Naive B cell (primary cell): ENCODE measurements around the gene ERN2. TPM values are rescaled to one million over a fixed set of nuclear protein-coding genes. Genes with fewer than 3 reads are reported as not detected.

ENCODE experiments used
- ATAC-seq, 2 donors: fragments of 150-1000 bp; cut with Tn5 transposase; 2 replicates each; pipeline ENCODE4 v1.10.0; 2021; ENCODE audit warnings: low read depth in 2 of 2, mild to moderate bottlenecking in 2 of 2, moderate library complexity in 2 of 2
- DNase-seq: peaks from one replicate; pipeline ENCODE4 v3.0.0; 2022
- H3K27ac Mint-ChIP-seq, 6 donors: one replicate each; pipeline ENCODE4 v1.8.0; 2020 to 2022; ENCODE audit warnings: mild to moderate bottlenecking in 6 of 6, mixed read lengths in 6 of 6, moderate library complexity in 5 of 6, inconsistent platforms in 2 of 6
- H3K27me3 Mint-ChIP-seq, 3 donors: one replicate each; pipeline ENCODE4 v1.8.0; 2021 to 2022; ENCODE audit warnings: mixed read lengths in 3 of 3, mild to moderate bottlenecking in 1 of 3
- H3K36me3 Mint-ChIP-seq, 2 donors: one replicate each; pipeline ENCODE4 v1.8.0; 2020 to 2022; ENCODE audit warnings: mixed read lengths in 2 of 2, inconsistent platforms in 1 of 2, mild to moderate bottlenecking in 1 of 2
- H3K4me1 Mint-ChIP-seq, 3 donors: one replicate each; pipeline ENCODE4 v1.8.0; 2020 to 2022; ENCODE audit warnings: mixed read lengths in 3 of 3, inconsistent platforms in 1 of 3, mild to moderate bottlenecking in 1 of 3, moderate library complexity in 1 of 3
- H3K4me3 Mint-ChIP-seq, 8 donors: one replicate each; pipeline ENCODE4 v1.8.0; 2020 to 2022; ENCODE audit warnings: mild to moderate bottlenecking in 8 of 8, mixed read lengths in 8 of 8, moderate library complexity in 8 of 8, inconsistent platforms in 2 of 8
- H3K9me3 Mint-ChIP-seq, 7 donors: one replicate each; pipeline ENCODE4 v1.8.0; 2020 to 2022; ENCODE audit warnings: mixed read lengths in 7 of 7, mild to moderate bottlenecking in 5 of 7, inconsistent platforms in 2 of 7, moderate library complexity in 1 of 7
- polyA plus RNA-seq, 6 donors: library from polyadenylated mRNA; unstranded; fragments of 300-500 nt; fragmentation: Illumina TruSeq; gene quantifications; one replicate each; pipeline ENCODE4 v1.2.3, GENCODE V29; 2021; ENCODE audit warnings: low read depth in 6 of 6

The ERN2 gene
- polyA plus RNA-seq, 6 donors from 2014 or later, result not detected

DNA sequence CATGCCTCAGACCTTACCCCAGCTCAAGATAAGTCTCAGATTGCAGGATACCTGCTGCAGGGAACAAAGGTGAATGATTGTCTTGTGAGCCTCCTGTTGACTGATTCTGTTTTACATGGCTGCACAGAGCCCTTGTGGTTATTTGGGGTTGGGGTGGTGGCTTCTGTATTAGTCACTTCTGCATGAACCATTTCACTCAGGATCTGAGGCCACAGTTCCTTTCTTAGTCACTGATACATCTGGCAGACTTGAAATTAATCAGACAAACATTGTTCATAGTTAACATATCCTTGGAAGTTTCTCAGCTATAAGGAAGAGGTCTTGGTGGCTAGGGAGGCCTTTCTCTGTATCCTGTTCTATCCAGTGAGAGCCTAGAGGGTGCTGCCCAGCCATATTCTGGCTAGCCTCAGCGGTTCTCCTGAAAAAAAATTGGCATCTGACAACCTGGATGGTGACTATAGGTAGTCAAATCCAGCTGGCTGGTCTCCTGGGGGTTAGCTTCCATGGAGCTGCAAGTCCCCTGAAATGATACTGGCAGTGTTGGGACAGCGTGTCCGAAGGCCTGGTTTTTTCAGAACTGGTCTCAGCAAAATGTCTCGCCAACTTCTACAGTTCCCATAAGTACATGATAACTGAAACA, 42.8 kb downstream of the ERN2 start:
- Mint-ChIP-seq H3K4me1 (peaks cover 11 to 25% (median 17%) of the 10 kb centered on the region in 3 donors), H3K27ac (peak overlapping the region in 1 of 6 donors; percentile 56), H3K27me3 (no peaks in the 10 kb centered on the region), H3K36me3 (peaks cover 9 to 39% of the 10 kb centered on the region in 2 donors), H3K9me3 (no peaks in the 10 kb centered on the region), H3K4me3 (peak overlapping the region in 1 of 8 donors; percentile 45)
- peak; percentile 7 for DNase-seq
- ATAC-seq, result peak; percentile 67 to 75

DNA sequence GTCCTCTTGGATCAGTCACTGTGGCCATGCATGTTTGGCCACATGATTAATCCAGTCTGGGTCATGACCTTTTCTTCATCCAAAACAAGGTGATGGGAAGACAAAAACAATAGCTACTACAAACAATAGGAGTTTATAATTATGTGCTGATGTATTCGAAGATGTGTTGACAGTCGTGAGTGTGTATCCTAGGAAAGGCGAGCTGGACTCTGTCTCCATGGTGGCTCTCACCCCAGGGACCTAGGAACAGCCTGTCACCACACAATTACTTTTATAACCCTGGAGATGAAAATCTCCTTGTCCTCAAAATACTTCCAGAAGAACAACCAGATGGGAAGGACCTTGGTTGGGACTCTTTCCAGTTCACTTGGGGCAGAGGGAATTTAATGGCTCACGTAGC, 44.1 kb downstream of the ERN2 start:
- H3K27me3 Mint-ChIP-seq, result no peaks in the 10 kb centered on the region
- ATAC-seq, result no peak
- no peak for DNase-seq
- no peaks in the 10 kb centered on the region for H3K9me3 Mint-ChIP-seq
- H3K4me3 Mint-ChIP-seq, result no peak overlapping the region
- peaks cover 16 to 52% of the 10 kb centered on the region in 2 donors for H3K36me3 Mint-ChIP-seq
- H3K4me1 Mint-ChIP-seq, result peaks cover 11 to 25% (median 17%) of the 10 kb centered on the region in 3 donors
- H3K27ac Mint-ChIP-seq, result peak overlapping the region in 2 of 6 donors; percentile 10 to 47

DNA sequence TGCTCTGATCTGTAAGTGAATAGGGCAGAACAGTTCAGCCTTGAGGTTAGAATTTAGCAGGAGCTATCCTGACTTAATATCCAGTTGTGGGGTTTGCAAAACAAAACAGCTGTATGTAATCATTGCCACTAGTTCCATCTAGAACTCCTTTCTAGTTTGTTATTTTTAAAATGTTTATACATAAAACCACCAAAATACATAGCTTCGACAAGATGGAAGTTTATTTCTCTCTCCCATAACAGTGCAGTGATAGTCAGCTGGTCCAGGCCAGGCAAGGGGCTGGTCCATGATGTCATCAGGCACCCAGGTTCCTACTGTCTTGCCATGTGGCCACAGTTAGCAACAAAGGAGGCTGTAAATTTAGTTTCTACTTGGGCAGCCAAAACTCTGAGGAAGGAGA, 44.8 kb downstream of the ERN2 start:
- H3K9me3 Mint-ChIP-seq, result no peaks in the 10 kb centered on the region
- no peak overlapping the region for H3K27ac Mint-ChIP-seq
- H3K27me3 Mint-ChIP-seq, result no peaks in the 10 kb centered on the region

DNA sequence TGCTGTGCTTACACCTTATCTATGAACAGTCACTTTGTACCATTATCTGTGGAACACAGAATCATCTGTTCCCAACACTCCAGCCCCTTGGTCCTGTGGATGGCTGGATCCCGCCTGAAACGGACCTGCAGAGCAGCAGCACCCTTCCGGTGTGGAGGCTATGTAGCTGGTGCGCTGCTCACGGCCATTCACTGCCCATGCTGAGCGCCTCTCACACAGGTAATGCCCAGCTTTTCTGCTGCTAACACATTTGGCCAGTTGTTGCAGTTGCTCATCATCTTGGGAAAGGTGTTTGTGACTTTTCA, 45.7 kb downstream of the ERN2 start:
- H3K27ac Mint-ChIP-seq, result peak overlapping the region in 1 of 6 donors; percentile 12
- ATAC-seq, result no peak
- H3K36me3 Mint-ChIP-seq, result peaks cover 16 to 57% of the 10 kb centered on the region in 2 donors

More for the DNA sequence above, 44.8 kb downstream of the ERN2 start:
- Mint-ChIP-seq H3K4me3 (no peak overlapping the region), H3K36me3 (peaks cover 16 to 57% of the 10 kb centered on the region in 2 donors), H3K4me1 (peaks cover 11 to 25% (median 17%) of the 10 kb centered on the region in 3 donors)
- ATAC-seq (no peak), DNase-seq (no peak)

DNA sequence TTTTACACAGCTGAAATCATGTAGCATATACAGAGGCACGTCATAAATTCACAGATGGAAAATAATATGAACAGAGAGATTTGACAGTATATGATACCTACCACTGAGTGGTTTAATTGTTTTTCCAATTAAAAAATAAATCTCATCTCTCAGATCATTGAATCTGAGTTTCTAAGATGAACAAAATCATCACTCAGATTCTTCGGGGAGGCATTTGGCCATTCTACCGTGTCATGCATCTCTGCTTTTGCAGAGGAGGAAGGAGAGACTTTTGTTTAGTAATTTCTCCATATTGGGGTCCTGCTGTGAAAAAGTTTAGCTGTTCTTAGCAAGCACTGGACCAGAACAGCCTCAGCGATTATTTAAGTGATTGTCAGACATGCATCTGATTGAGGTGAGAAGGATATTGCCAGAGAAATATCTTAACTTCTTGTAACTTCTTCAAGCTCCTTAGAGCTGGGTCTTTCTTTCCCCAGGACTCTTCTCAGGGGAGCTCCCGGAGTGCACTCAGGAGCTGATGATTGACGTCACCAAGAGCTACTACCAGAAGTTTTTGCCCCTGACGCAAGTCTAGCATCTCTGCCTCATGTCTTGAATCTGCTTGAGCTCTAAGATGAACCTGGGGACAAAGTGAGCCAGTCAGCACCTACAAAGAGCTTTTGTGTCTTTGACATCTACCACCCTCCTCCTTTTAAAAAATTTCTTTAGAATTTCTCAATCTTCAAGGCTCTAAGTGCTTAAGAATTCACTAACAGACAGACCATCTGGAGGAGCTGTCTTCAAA, 46.3 kb downstream of the ERN2 start:
- Mint-ChIP-seq H3K4me3 (no peak overlapping the region), H3K27me3 (no peaks in the 10 kb centered on the region), H3K9me3 (no peaks in the 10 kb centered on the region), H3K36me3 (peaks cover 16 to 57% of the 10 kb centered on the region in 2 donors), H3K4me1 (peaks cover 11 to 25% (median 17%) of the 10 kb centered on the region in 3 donors), H3K27ac (peak overlapping the region in 1 of 6 donors; percentile 29)
- ATAC-seq (no peak), DNase-seq (no peak)

More for the DNA sequence above, 45.7 kb downstream of the ERN2 start:
- H3K9me3 Mint-ChIP-seq, result no peaks in the 10 kb centered on the region
- no peak for DNase-seq
- H3K4me1 Mint-ChIP-seq, result peaks cover 11 to 25% (median 17%) of the 10 kb centered on the region in 3 donors
- H3K27me3 Mint-ChIP-seq, result no peaks in the 10 kb centered on the region
- no peak overlapping the region for H3K4me3 Mint-ChIP-seq

DNA sequence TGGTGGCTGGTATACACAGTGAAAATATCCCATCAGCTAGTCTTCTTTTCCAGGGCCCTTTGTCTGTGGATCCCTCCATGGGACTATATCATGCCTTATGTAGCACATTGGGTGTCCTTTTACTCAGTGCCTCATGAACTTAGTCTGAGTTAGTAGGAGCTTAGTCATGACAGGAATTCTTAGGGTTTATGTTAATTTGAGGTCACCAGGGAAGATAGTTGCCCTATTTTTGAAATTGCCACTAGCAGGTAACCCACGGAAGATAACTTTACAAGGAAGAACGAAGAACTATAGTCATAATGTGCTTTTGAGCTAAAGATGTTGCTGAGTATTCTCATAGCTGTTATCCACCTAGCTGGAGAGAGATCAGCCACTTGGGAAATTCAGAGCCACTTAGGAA, 49.1 kb downstream of the ERN2 start:
- no peak overlapping the region for H3K27ac Mint-ChIP-seq
- peaks cover 4 to 6% (median 5%) of the 10 kb centered on the region in 3 donors for H3K4me1 Mint-ChIP-seq
- H3K36me3 Mint-ChIP-seq, result peaks cover 39 to 77% of the 10 kb centered on the region in 2 donors
- ATAC-seq (no peak), DNase-seq (no peak)
- no peaks in the 10 kb centered on the region for H3K9me3 Mint-ChIP-seq
- H3K27me3 Mint-ChIP-seq, result no peaks in the 10 kb centered on the region
- H3K4me3 Mint-ChIP-seq, result no peak overlapping the region

DNA sequence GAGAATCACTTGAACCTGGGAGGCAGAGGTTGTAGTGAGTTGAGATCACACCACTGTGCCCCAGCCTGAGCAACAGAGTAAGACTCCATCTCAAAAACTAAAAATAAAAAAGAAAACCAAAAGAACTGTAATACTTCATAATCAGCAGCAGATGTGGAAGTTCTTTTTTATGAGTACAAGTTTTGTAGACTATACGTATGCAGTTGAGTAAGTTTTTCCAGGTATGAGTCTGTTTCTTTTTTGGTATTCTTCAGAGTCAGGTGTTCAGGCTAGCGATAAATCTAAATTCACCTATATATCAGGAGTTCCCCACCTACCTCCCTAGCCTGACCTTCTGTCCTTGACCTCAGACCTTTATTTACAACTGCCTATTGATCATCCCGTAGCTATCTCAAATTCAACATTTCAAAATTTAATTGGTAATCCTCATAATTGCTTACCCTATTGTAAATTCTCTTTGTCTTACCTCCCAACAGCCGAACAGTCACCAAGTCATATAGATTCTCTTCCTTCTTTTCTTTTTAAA, 61.0 kb downstream of the ERN2 start:
- DNase-seq, result no peak
- Mint-ChIP-seq H3K36me3 (peaks cover 19 to 27% of the 10 kb centered on the region in 2 donors), H3K4me3 (peak overlapping the region in 2 of 8 donors; percentile 4 to 52), H3K27ac (peak overlapping the region; percentile 8 to 87 (median 66)), H3K27me3 (no peaks in the 10 kb centered on the region), H3K4me1 (peaks cover 32 to 39% (median 33%) of the 10 kb centered on the region in 3 donors), H3K9me3 (peaks cover 0 to 2% (median 0%) of the 10 kb centered on the region in 7 donors)
- no peak for ATAC-seq

DNA sequence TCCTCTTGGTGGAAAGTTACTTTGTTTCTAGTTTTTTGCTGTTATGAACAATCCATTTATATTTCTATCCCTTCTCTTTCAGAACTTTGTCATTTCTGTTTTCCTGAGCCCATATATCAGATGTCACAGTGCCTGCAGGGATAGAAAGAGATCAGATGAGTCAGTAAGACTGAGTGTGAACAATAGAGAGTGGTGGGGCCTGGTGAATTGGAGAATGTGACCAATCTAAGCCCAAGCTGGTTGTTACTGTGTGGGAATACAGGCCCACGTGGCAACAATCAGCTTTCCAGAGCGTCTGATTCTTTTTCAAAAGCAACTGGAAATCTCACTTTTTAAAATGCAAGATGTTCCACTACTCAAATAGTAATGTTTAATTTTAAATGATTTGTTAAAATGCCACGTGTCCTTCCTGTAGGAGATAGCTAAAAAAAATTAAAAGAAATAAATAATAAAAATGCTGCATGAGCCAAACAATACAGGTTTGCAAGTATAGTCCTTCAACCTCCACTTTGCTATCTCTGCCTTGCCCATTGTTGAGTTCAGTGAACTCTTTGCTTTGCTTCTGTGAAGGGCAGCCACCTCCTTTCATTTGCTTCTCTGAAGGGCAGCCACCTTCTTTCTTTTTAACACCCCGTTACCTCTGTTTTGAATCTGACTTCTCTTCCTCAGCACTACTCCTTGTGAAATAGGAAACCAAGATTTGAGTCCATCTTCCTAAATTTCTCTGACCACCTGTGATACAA, 62.2 kb downstream of the ERN2 start:
- H3K4me1 Mint-ChIP-seq, result peaks cover 31 to 50% (median 39%) of the 10 kb centered on the region in 3 donors
- peak overlapping the region; percentile 23 to 87 (median 48) for H3K27ac Mint-ChIP-seq
- peak overlapping the region in 1 of 8 donors; percentile 4 for H3K4me3 Mint-ChIP-seq
- DNase-seq (no peak), ATAC-seq (no peak)
- peaks cover 0 to 2% (median 0%) of the 10 kb centered on the region in 7 donors for H3K9me3 Mint-ChIP-seq
- H3K36me3 Mint-ChIP-seq, result peaks cover 20 to 27% of the 10 kb centered on the region in 2 donors
- no peaks in the 10 kb centered on the region for H3K27me3 Mint-ChIP-seq

DNA sequence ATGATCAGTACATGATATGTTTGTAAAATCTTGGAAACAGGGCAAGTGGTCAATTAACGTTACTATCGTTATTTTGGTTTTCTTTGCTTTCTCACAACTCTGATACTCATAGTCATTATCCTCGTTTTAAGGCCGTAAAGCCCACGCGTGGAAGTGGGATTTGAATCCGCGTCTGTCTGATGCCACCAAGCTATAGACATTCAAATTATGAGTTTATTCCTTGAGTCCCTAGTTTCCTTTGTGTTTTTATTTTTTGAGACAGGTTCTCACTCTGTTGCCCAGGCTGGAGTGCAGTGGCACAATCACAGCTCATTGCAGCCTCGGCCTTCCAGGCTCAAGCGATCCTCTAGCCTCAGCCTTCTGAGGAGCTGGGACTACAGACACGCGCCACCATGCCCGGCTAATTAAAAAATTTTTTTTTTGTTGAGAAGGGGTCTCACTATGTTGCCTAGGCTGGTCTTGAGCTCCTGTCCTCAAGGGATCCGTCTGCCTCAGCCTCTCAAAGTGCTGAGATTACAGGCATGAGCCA, 70.7 kb downstream of the ERN2 start:
- Mint-ChIP-seq H3K4me1 (peaks cover 25 to 58% (median 40%) of the 10 kb centered on the region in 3 donors), H3K36me3 (peaks cover 13 to 19% of the 10 kb centered on the region in 2 donors)

DNA sequence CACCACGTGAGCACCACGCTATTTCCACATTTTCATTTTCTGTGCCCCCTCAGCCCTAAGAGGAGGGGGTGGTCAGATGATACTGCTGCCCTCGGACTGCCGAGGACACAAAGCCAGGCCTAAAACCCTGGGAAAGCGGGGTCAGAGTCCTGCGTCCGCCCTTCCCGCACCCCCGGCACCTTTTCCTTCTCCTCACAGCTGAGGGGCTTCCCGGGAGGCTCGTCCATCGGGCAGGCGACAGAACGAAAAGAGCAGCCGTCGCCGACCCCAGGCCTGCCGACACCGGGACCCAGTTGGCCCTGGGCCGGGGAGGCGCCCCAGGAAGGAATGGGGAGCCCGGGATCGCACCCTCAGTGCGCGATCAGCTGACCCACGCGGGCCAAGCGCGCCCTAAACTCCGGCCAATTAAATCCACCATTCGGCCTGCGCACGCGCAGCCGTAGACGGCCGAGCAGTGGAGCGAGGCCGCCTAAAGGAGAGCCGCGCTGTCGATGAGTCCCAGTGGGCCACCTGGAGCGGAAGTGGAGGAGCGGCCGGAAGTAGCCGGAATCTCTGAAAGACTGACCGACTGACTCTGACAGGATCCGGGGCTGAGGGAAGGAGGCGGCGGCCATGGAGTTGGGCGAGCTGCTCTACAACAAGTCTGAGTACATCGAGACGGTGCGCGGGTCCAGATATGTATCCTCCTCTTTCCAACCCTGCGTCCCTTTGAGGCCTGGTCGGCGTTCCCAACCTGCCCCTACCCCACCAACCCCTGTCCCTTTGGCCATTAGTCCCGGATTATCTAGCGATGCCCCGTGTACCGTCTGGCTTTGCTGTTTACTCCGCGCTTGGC, 71.9 kb downstream of the ERN2 start, which contains the start of the genes DCTN5 and PALB2:
DCTN5 (plus strand) TSS at position 536 of the 835 bp plus-strand sequence; CDS start at position 613, 77 bp downstream.
PALB2 (minus strand) TSS at position 380 of the 835 bp plus-strand sequence; CDS start at position 227, 153 bp downstream.
- H3K36me3 Mint-ChIP-seq, result peaks cover 10 to 15% of the 10 kb centered on the region in 2 donors
- no peaks in the 10 kb centered on the region for H3K9me3 Mint-ChIP-seq
- peak within 1 kb of the TSS; percentile 96 to 98 (median 98) for H3K27ac Mint-ChIP-seq
- H3K4me3 Mint-ChIP-seq, result peak within 1 kb of the TSS; percentile 96 to 100 (median 99)
- ATAC-seq (peak; percentile 95 to 97), DNase-seq (peak; percentile 83)
- no peaks in the 10 kb centered on the region for H3K27me3 Mint-ChIP-seq
- peaks cover 23 to 46% (median 37%) of the 10 kb centered on the region in 3 donors for H3K4me1 Mint-ChIP-seq

More for the DNA sequence above, 70.7 kb downstream of the ERN2 start:
- H3K27ac Mint-ChIP-seq, result peak overlapping the region; percentile 77 to 98 (median 98)
- H3K9me3 Mint-ChIP-seq, result no peaks in the 10 kb centered on the region
- ATAC-seq, result no peak
- no peak for DNase-seq
- H3K27me3 Mint-ChIP-seq, result no peaks in the 10 kb centered on the region
- peak overlapping the region; percentile 96 to 100 (median 99) for H3K4me3 Mint-ChIP-seq

DNA sequence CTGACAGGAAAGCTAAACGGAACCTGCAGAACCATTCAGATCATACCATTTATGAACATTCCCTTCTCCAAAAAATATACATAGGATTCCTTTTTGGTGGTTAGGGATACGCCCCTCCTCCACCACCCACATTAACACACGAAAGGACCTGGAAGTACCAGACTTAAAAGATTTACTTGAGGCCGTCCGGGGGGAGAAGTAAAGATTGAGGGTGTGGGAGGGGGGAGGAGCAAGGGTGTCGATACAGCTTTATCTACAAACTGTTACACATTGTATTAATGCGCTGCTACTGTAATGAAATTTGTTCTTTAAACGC, 72.4 kb downstream of the ERN2 start:
- H3K4me3 Mint-ChIP-seq, result peak overlapping the region; percentile 96 to 100 (median 99)
- peak overlapping the region; percentile 84 to 98 (median 96) for H3K27ac Mint-ChIP-seq
- H3K4me1 Mint-ChIP-seq, result peaks cover 19 to 41% (median 32%) of the 10 kb centered on the region in 3 donors
- H3K9me3 Mint-ChIP-seq, result no peaks in the 10 kb centered on the region
- H3K36me3 Mint-ChIP-seq, result peaks cover 10 to 19% of the 10 kb centered on the region in 2 donors
- no peak for ATAC-seq
- DNase-seq, result no peak
- no peaks in the 10 kb centered on the region for H3K27me3 Mint-ChIP-seq
